OCI-LY7 (cell line): ENCODE data around the gene WT1.

ENCODE experiments used
- EZH2phosphoT487 ChIP-seq: fragments of 200-600 bp; sonication (generic); IDR thresholded peaks from 2 replicates; pipeline ENCODE4 v1.6.1; 2018; ENCODE audit warnings: low read depth, borderline replicate concordance, mild to moderate bottlenecking, mixed run types, antibody characterized with exemption, low read length, moderate library complexity, mixed read lengths
- TF ChIP-seq, protein P1 (sequence below): fragments of 200-600 bp; sonication (generic); conservative IDR thresholded peaks from 2 replicates; pipeline ENCODE4 v1.5.1; 2014; ENCODE audit warnings: mild to moderate bottlenecking, antibody characterized with exemption, low read length, moderate library complexity, mixed read lengths

DNA sequence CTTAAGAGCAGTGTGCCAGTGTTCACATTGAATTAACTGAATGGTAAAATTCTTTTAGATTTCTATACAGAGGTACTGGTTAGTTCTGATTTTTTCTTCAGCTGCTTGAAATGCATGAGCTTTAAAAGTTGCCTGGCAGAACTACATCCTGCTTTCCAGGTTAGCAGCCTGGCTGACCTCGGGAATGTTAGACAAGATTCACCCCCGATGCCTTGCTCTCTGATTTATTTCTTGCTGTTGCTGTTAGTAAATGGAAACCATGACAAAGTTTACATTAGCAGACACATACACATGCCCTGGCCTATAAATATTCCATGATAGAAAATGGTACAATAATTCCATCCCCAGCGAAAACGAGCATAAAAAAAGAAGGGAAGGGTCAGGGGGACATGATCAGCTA is 47.0 kb downstream of the WT1 start:
- TF ChIP-seq, protein P1, sequence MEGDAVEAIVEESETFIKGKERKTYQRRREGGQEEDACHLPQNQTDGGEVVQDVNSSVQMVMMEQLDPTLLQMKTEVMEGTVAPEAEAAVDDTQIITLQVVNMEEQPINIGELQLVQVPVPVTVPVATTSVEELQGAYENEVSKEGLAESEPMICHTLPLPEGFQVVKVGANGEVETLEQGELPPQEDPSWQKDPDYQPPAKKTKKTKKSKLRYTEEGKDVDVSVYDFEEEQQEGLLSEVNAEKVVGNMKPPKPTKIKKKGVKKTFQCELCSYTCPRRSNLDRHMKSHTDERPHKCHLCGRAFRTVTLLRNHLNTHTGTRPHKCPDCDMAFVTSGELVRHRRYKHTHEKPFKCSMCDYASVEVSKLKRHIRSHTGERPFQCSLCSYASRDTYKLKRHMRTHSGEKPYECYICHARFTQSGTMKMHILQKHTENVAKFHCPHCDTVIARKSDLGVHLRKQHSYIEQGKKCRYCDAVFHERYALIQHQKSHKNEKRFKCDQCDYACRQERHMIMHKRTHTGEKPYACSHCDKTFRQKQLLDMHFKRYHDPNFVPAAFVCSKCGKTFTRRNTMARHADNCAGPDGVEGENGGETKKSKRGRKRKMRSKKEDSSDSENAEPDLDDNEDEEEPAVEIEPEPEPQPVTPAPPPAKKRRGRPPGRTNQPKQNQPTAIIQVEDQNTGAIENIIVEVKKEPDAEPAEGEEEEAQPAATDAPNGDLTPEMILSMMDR: no peak
- no peak for TF ChIP-seq EZH2phosphoT487
